ENCODE results near the gene PCSK9.

Gene PCSK9

GRCh38 chr1:55010194-55010886, 29.0 kb upstream of the PCSK9 start:
- Histone ChIP-seq H3K4me1 (ENCODE audit: low read length) (no peaks in the 10 kb centered on the region), H3K9me3 (ENCODE audit: insufficient read depth, low read length) (no peaks in the 10 kb centered on the region), H3K27me3 (ENCODE audit: low read depth, low read length) (peaks cover 9% of the 10 kb centered on the region; the same call in 1 of the 2 replicates), H3K9ac (ENCODE audit: low read length) (no peak overlapping the region), H4K20me1 (ENCODE audit: insufficient read depth, low read length) (no peaks in the 10 kb centered on the region), H3K36me3 (replicated peaks; ENCODE audit: low read depth, low read length) (no peaks in the 10 kb centered on the region), H3K27ac (ENCODE audit: low read length) (no peak overlapping the region), H2AFZ (ENCODE audit: low read depth, low read length) (no peak overlapping the region), H3K4me2 (ENCODE audit: low read length) (no peak overlapping the region), H3K4me3 (ENCODE audit: low read length) (no peak overlapping the region), H3K79me2 (ENCODE audit: low read length) (no peaks in the 10 kb centered on the region)
- no peak for TF ChIP-seq CTCF (IDR thresholded peaks at IDR 0.05; ENCODE audit: low read depth, low read length)
- TF ChIP-seq EZH2phosphoT487 (IDR thresholded peaks at IDR 0.05; ENCODE audit: low read depth), result no peak

GRCh38 chr1:55010887-55011217, 28.5 kb upstream of the PCSK9 start:
- no peak overlapping the region for H3K9ac ChIP-seq (ENCODE audit: low read length)
- H4K20me1 ChIP-seq (ENCODE audit: insufficient read depth, low read length), result no peaks in the 10 kb centered on the region
- no peak overlapping the region for H3K4me2 ChIP-seq (ENCODE audit: low read length)
- H3K9me3 ChIP-seq (ENCODE audit: insufficient read depth, low read length), result no peaks in the 10 kb centered on the region
- no peak overlapping the region for H3K27ac ChIP-seq (ENCODE audit: low read length)
- H3K36me3 ChIP-seq (replicated peaks; ENCODE audit: low read depth, low read length), result no peaks in the 10 kb centered on the region
- H2AFZ ChIP-seq (ENCODE audit: low read depth, low read length), result no peak overlapping the region
- no peaks in the 10 kb centered on the region for H3K4me1 ChIP-seq (ENCODE audit: low read length)
- H3K27me3 ChIP-seq (ENCODE audit: low read depth, low read length), result peaks cover 13% of the 10 kb centered on the region; the same call in 1 of the 2 replicates
- H3K4me3 ChIP-seq (ENCODE audit: low read length), result no peak overlapping the region
- no peaks in the 10 kb centered on the region for H3K79me2 ChIP-seq (ENCODE audit: low read length)
- TF ChIP-seq CTCF (IDR thresholded peaks at IDR 0.05; ENCODE audit: low read depth, low read length) (peak; percentile 21), EZH2phosphoT487 (IDR thresholded peaks at IDR 0.05; ENCODE audit: low read depth) (no peak)

GRCh38 chr1:55012661-55013060, 26.7 kb upstream of the PCSK9 start:
- Histone ChIP-seq H3K4me3 (ENCODE audit: low read length) (no peak overlapping the region), H2AFZ (ENCODE audit: low read depth, low read length) (no peak overlapping the region), H3K79me2 (ENCODE audit: low read length) (no peaks in the 10 kb centered on the region), H3K9ac (ENCODE audit: low read length) (no peak overlapping the region), H3K27me3 (ENCODE audit: low read depth, low read length) (peaks cover 27% of the 10 kb centered on the region), H3K4me1 (ENCODE audit: low read length) (no peaks in the 10 kb centered on the region), H3K9me3 (ENCODE audit: insufficient read depth, low read length) (no peaks in the 10 kb centered on the region), H3K4me2 (ENCODE audit: low read length) (no peak overlapping the region), H3K27ac (ENCODE audit: low read length) (no peak overlapping the region), H3K36me3 (replicated peaks; ENCODE audit: low read depth, low read length) (no peaks in the 10 kb centered on the region), H4K20me1 (ENCODE audit: insufficient read depth, low read length) (no peaks in the 10 kb centered on the region)
- TF ChIP-seq CTCF (IDR thresholded peaks at IDR 0.05; ENCODE audit: low read depth, low read length) (no peak), EZH2phosphoT487 (IDR thresholded peaks at IDR 0.05; ENCODE audit: low read depth) (no peak)

- H3K27ac ChIP-seq (ENCODE audit: low read length), result no peak overlapping the region
- no peaks in the 10 kb centered on the region for H3K4me1 ChIP-seq (ENCODE audit: low read length)
- H3K4me3 ChIP-seq (ENCODE audit: low read length), result no peak overlapping the region
- TF ChIP-seq CTCF (IDR thresholded peaks at IDR 0.05; ENCODE audit: low read depth, low read length) (no peak), EZH2phosphoT487 (IDR thresholded peaks at IDR 0.05; ENCODE audit: low read depth) (no peak)
- no peaks in the 10 kb centered on the region for H3K36me3 ChIP-seq (replicated peaks; ENCODE audit: low read depth, low read length)
- no peak overlapping the region for H3K4me2 ChIP-seq (ENCODE audit: low read length)
- no peaks in the 10 kb centered on the region for H3K79me2 ChIP-seq (ENCODE audit: low read length)
- H2AFZ ChIP-seq (ENCODE audit: low read depth, low read length), result no peak overlapping the region
- H3K9ac ChIP-seq (ENCODE audit: low read length), result no peak overlapping the region
- H4K20me1 ChIP-seq (ENCODE audit: insufficient read depth, low read length), result no peaks in the 10 kb centered on the region
- peaks cover 27% of the 10 kb centered on the region for H3K27me3 ChIP-seq (ENCODE audit: low read depth, low read length)
- no peaks in the 10 kb centered on the region for H3K9me3 ChIP-seq (ENCODE audit: insufficient read depth, low read length)
Measured at GRCh38 chr1:55015123-55015522, 24.2 kb upstream of the PCSK9 start.

Measured in OCI-LY3 (cell line).